ENCODE measurements around the gene EID3. TPM values are rescaled to one million over a fixed set of nuclear protein-coding genes. Genes with fewer than 3 reads are reported as not detected.

The EID3 gene
- total and polyA plus RNA-seq, 9 of the 15 experiments (the other 6 are each of a cell fraction or from before 2014, with no cell fraction given): 0.07 to 3.5 (median 0.42) TPM

DNA sequence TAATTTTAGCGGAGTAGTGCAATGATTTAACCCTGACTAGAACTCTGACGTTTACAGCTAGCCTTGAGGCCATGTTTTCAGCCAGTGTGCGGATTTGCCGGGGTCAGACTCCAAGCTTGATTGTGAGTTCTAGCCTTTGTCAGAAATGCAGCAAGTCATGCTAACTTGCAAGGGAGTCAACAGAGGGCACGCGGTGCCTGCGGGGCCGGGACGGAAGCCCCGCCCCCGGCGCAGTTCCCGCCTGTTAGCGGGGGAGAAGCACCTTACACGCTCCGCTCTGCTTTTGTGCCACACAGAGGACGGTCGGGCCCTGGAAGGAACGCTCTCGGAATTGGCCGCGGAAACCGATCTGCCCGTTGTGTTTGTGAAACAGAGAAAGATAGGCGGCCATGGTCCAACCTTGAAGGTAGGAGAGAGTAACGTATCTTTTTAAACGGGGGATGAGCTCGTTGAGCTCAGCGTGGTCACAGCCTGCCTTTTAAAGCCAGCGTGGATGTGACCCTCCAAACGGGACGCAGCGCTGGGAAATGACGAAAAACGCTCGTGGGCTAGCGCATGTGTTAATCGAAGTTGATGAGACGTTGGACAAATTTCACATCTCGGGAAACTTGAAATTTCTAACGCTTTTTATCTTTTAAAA, 14.8 kb upstream of the EID3 start (continued):
- no peak for TF ChIP-seq ZBED1 (IDR thresholded peaks at IDR 0.05)
- TF ChIP-seq, protein P1, sequence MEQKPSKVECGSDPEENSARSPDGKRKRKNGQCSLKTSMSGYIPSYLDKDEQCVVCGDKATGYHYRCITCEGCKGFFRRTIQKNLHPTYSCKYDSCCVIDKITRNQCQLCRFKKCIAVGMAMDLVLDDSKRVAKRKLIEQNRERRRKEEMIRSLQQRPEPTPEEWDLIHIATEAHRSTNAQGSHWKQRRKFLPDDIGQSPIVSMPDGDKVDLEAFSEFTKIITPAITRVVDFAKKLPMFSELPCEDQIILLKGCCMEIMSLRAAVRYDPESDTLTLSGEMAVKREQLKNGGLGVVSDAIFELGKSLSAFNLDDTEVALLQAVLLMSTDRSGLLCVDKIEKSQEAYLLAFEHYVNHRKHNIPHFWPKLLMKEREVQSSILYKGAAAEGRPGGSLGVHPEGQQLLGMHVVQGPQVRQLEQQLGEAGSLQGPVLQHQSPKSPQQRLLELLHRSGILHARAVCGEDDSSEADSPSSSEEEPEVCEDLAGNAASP (IDR thresholded peaks at IDR 0.05): no peak
- TF ChIP-seq CREBBP (IDR thresholded peaks at IDR 0.05; ENCODE audit: low read depth, low read length): no peak
- TF ChIP-seq, protein P2, sequence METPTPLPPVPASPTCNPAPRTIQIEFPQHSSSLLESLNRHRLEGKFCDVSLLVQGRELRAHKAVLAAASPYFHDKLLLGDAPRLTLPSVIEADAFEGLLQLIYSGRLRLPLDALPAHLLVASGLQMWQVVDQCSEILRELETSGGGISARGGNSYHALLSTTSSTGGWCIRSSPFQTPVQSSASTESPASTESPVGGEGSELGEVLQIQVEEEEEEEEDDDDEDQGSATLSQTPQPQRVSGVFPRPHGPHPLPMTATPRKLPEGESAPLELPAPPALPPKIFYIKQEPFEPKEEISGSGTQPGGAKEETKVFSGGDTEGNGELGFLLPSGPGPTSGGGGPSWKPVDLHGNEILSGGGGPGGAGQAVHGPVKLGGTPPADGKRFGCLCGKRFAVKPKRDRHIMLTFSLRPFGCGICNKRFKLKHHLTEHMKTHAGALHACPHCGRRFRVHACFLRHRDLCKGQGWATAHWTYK (CRISPR knock-in tag; IDR thresholded peaks at IDR 0.05): no peak
- no peak for TF ChIP-seq CEBPB (tag; IDR thresholded peaks at IDR 0.05)
- TF ChIP-seq HDAC6 (IDR thresholded peaks at IDR 0.05; ENCODE audit: low read depth, low read length): no peak
- TF ChIP-seq RBM14 (IDR thresholded peaks at IDR 0.05; ENCODE audit: borderline replicate concordance, insufficient read depth, low read depth, low read length): no peak
- TF ChIP-seq ZNF644 (tag; IDR thresholded peaks at IDR 0.05; ENCODE audit: low read depth): no peak
- no peak for TF ChIP-seq GATA2 (CRISPR knock-in tag; IDR thresholded peaks at IDR 0.05)
- peak; percentile 16; the same call in 1 of the 2 replicates for TF ChIP-seq SAFB (IDR thresholded peaks at IDR 0.05; ENCODE audit: borderline replicate concordance, low read depth, low read length)
- 0 out of 2 replicates have a peak, but pooled peaks have one; percentile 27 for TF ChIP-seq ZBTB17 (CRISPR knock-in tag; IDR thresholded peaks at IDR 0.05)
- TF ChIP-seq TGIF2 (CRISPR knock-in tag; IDR thresholded peaks at IDR 0.05): peak; percentile 37; the same call in 1 of the 2 replicates
- TF ChIP-seq SRSF3 (IDR thresholded peaks at IDR 0.05; ENCODE audit: insufficient read depth, low read length): no peak
- TF ChIP-seq HDAC2 (IDR thresholded peaks at IDR 0.05): peak; percentile 57; the same call in 1 of the 2 replicates
- TF ChIP-seq HNRNPK (IDR thresholded peaks at IDR 0.05; ENCODE audit: low read depth, low read length, poor library complexity, severe bottlenecking): no peak
- TF ChIP-seq NFE2L1 (tag; IDR thresholded peaks at IDR 0.05; ENCODE audit: borderline replicate concordance, low read depth): no peak
- no peak for TF ChIP-seq U2AF2 (optimal IDR thresholded peaks at IDR 0.05; ENCODE audit: low read depth, low read length)
- TF ChIP-seq ZNF766 (CRISPR knock-in tag; conservative IDR thresholded peaks at IDR 0.05): no peak; the same call in 1 of the 2 replicates
- TF ChIP-seq RUNX1 (IDR thresholded peaks at IDR 0.05; ENCODE audit: low read depth): no peak
- no peak for TF ChIP-seq SREBF1 (IDR thresholded peaks at IDR 0.05; ENCODE audit: borderline replicate concordance, low read depth, low read length)
- TF ChIP-seq HDGF (IDR thresholded peaks at IDR 0.05): no peak
- no peak for TF ChIP-seq IFI16 (CRISPR knock-in tag; IDR thresholded peaks at IDR 0.05)
- TF ChIP-seq CBX5 (IDR thresholded peaks at IDR 0.05; ENCODE audit: borderline replicate concordance, low read depth): no peak
- TF ChIP-seq, protein P3, sequence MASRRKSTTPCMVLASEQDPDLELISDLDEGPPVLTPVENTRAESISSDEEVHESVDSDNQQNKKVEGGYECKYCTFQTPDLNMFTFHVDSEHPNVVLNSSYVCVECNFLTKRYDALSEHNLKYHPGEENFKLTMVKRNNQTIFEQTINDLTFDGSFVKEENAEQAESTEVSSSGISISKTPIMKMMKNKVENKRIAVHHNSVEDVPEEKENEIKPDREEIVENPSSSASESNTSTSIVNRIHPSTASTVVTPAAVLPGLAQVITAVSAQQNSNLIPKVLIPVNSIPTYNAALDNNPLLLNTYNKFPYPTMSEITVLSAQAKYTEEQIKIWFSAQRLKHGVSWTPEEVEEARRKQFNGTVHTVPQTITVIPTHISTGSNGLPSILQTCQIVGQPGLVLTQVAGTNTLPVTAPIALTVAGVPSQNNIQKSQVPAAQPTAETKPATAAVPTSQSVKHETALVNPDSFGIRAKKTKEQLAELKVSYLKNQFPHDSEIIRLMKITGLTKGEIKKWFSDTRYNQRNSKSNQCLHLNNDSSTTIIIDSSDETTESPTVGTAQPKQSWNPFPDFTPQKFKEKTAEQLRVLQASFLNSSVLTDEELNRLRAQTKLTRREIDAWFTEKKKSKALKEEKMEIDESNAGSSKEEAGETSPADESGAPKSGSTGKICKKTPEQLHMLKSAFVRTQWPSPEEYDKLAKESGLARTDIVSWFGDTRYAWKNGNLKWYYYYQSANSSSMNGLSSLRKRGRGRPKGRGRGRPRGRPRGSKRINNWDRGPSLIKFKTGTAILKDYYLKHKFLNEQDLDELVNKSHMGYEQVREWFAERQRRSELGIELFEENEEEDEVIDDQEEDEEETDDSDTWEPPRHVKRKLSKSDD (conservative IDR thresholded peaks at IDR 0.05; ENCODE audit: low read length): no peak
- no peak for TF ChIP-seq ZNF347 (CRISPR knock-in tag; IDR thresholded peaks at IDR 0.05; ENCODE audit: low read depth)
